Iris pigment epithelial cell (primary cell): Measurements from ENCODE around the gene TSC2.
"Not testable (repeated sequence)": the region's sequence is repeated elsewhere in the genome, so short reads cannot be mapped to it uniquely, and the experiment has no call there.

Experiments used
- DNase-seq: peaks from one replicate; pipeline ENCODE4 v3.0.0-alpha.2; 2011; ENCODE audit warnings: low read depth

TSC2 gene

DNA sequence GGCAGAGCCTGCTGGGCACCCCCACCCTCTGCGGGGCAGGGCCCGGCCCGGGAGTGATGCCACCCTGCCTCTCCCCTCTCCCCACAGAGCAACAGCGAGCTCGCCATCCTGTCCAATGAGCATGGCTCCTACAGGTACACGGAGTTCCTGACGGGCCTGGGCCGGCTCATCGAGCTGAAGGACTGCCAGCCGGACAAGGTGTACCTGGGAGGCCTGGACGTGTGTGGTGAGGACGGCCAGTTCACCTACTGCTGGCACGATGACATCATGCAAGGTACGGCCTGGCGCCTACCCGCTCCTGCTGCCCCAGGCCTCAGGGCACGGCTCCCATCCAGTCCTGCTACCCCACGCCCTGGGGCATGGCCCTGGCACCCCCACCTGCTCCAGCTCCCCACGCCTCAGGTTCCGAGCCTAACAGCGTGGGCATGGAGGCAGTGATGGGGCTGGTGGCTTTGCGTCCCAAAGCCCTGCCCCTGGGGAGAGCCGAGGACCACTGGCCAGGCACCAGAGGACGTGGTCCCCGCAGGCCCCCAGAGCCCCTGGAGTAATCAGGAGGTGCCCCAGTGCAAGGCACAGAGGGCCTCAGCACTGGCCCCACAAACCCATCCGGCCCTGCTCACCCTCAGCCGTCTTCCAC, 38.4 kb downstream of the TSC2 start:
- no peak for DNase-seq

DNA sequence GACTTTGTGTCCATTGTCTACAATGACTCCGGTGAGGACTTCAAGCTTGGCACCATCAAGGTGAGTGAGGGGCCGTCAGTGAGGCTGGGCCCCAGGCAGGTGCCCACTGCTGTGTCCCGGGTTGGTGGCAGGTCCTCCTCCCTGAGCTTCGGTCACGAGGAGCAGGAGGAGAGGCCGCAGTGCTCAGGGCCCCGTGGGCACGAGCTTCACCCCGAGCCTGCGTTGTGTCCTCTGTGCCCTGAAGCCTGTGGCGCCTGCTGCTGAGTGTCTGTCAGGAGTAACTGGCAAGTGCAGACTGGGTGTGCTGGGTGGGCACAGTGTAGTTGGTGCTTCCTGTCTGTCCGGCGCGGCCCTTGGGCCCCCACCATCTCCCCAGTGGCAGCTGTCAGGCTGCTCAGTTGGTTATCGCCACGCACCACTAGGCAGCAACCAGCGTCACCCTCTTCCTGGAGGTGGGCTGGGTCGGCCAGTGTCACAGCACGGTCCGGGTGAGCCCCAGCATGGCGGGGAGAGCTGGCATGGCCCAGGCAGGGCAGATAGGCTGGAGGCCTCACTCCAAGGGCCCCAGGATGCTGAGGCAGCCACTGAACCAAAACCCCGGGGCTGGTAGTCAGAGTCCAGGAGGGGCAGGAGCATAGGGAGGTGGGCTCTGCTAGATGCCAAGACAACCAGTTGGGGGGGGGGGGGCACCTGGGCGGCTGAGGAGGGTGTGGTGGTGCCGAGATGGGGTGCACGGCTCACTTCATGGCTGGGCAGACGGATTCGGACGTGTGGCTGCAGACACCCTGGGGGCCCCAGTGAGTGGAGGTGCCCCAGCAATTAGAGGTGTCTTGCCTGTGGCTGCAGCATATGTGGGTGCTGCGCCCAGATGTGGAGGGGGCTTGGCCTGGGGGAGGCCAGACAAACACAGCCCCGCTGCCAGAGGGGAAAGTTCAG, 39.3 kb downstream of the TSC2 start:
- DNase-seq = no peak

DNA sequence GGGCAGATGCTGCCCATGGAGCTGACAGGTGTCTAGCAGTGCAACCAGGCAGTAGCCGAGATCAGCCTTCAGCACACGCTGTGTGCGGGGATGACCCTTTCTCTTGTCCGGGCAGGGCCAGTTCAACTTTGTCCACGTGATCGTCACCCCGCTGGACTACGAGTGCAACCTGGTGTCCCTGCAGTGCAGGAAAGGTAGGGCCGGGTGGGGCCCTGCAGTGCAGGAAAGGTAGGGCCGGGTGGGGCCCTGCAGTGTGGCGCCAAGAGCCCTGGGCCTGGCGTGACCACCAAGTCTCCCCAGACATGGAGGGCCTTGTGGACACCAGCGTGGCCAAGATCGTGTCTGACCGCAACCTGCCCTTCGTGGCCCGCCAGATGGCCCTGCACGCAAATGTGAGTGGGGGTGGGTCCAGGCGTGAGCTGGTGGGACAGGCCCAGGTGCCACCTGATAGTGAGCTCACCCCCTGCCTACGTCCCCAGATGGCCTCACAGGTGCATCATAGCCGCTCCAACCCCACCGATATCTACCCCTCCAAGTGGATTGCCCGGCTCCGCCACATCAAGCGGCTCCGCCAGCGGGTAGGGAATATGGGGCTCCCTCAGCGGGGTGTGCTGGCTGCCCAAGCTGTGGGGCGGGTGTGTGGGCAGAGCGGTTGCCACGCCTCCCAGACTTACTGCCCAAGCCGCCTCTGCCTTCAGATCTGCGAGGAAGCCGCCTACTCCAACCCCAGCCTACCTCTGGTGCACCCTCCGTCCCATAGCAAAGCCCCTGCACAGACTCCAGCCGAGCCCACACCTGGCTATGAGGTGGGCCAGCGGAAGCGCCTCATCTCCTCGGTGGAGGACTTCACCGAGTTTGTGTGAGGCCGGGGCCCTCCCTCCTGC, 40.2 kb downstream of the TSC2 start:
- DNase-seq = no peak

DNA sequence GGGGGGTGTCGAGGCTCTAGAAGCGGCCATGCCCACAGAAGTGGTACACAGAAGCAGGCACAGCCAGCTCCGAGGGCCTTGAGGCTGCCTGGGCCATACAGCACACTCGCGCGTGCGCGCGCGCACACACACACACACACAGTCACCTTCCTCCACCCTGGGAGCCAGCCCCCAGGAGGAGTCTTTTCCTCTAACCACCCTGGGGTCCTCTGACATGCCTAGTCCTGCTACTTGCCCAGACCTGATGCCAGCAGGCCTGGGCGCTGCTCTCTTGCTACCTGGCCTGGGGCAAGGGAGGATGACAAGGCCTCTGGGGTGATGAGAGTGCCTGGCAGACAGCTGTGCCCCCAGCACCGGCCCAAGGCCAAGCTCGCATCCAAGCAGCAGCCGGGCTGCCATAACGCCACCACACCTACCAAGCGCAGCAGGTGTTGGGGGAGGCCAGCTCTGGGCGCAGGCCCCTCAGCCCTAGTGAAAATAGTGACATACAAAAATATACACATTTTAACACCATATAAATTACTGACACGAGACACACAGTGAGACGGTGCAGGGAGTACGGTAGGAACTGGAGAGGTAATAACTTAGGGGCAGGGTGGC, 41.1 kb downstream of the TSC2 start:
- DNase-seq = no peak

DNA sequence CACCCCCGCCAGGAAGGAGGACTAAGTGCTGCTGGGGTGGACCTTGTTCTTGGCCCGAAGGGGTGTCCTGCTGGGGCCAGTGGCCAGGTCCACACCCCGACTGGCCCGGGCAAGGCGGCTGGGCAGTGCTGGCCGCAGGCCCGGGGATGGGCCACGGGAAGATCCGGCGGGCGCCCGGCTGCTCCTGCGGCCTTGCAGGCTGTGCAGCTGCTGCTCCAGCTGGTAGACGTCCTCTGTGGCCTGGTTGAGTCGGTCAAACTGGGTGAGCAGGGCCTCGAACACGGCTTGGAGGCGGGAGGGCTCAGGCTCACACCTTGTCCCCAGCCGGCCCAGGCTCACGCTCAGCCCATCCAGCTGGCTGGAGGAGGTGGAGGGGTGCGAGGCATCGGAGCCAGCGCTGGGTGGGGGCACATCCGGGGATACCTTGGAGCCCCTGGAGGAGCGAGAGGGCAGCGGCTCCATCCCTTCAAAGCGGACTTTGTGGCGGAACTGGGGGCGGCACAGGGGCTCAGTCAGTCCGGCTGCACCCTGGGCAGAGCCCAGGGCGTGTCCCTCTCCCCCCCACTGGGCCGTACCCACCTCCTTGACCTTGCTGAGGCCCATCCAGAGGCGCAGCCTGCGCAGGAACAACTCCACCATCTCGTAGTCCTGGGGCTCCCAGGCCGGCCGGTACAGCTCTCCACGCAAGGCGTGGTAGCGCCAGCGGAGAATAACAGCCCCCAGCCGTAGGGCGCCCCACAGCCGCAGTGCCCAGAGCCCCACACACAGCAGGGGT, 42.1 kb downstream of the TSC2 start:
- DNase-seq = no peak

DNA sequence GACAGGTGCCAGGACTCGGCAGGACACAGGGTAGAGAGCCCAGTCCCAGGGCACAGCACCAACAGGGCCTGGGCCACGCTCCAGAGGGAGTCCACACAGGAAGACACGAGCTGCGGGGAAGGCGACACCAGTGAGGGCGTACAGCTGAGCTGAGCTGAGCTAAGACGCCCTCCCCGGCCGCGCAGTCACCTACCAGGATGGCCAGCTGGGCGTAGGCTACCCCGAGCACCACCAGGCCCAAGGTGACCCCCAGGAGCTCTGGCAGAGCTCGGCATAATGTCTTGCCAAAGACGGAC, 42.6 kb downstream of the TSC2 start:
- no peak for DNase-seq

DNA sequence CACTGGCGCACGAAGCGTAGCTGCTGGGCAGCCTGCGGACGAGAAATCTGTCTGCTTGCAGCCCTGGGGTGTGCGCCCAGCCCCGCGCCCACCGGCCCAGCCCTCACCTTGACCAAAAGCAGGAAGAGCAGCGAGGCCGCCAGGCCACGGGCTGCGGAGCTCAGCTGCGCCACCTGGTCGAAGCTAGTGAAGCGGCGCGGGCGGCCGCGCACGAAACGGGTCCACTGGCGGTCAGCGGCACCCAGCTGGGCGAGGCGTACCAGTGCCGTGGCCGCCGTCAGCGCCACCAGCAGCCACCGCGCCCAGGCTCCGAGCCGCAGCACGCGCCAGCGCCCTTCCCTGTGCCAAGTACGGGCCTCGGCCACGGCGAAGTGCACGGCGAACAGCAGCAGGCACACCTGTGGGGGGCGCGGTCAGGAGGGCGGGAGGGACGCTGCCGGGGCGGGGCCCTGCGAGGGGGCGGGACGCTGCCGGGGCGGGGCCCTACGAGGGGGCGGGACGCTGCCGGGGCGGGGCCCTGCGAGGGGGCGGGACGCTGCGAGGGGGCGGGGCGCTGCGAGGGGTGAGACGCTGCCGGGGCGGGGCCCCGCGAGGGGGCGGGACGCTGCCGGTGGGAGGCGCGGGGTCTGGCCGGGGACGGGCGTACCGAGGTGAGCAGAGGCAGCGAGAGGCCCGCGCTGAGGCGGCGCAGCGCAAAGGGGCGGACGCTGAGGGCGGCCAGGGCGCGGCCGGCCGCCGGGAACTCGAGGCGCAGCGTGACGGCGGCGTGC, 43.2 kb downstream of the TSC2 start:
- peak; percentile 84 for DNase-seq

DNA sequence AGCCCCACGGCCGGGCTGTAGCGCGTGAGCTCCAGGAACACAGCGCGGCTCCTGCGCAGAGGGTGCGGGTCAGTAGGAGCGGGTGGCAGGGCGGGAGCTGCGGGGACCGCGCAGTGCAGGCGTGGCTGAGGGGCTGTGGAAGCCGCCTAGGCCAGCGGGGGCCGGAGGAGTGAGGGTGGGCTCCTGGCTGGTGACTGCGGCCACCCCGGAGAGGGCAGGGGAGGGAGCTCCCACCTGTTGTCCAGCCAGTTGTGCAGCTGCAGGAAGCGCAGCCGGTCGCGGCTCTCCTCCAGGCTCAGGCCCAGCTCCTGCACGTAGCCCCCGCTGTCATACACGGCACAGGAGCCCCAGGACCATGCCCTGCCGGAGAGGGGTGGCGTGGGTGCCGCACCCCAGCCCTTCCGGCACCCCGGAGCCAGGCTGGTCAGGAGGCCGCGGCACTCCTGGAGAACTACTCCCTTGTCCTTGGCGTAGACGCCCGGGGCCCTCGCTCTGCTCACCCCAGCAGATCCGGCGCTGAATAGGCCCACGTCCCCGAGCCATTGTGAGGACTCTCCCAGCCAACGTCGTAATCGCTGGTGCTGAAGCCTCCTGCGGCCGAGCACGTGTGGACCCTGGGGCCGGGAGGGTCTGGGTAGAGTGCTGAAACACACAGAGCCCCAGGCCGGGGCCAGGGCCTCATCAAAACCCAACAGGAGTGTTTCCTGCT, 43.9 kb downstream of the TSC2 start:
- no peak for DNase-seq

DNA sequence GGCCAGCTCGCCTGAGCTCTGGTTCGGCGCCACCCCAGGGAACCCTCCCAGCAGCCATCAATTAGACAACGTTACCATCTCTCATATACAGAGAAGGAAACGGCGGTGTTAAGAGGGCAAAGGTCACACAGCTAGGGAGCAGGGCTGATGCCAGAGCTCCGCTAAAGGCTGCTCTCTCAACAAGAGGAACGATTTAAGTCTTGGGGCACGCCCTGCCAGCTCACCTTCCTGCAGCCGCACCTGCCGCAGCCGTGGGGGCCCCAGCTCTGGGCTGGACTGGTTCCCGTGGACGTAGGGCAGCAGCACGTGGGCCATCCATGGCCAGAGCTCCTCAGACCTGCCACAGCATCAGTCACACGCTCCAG, 44.5 kb downstream of the TSC2 start:
- DNase-seq = no peak

DNA sequence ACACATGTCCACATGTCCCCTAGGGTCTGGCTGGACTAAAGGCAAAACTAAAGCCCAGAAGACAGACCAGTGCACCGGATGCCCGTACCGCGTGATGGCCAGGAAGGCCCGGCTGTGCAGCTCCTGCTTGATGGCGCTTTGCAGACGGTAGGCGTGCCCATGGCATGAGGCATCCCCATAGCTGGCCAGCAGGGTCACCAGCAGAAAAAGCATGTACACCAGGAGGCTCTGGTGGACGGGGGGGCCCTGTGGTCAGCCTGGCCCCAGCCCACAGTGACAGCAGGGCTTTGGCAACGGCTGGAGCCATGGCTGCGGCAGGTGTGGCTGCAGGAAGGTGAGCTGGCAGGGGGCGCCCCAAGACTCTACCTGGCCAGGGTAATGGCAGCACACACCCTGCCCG, 45.1 kb downstream of the TSC2 start:
- DNase-seq = no peak

DNA sequence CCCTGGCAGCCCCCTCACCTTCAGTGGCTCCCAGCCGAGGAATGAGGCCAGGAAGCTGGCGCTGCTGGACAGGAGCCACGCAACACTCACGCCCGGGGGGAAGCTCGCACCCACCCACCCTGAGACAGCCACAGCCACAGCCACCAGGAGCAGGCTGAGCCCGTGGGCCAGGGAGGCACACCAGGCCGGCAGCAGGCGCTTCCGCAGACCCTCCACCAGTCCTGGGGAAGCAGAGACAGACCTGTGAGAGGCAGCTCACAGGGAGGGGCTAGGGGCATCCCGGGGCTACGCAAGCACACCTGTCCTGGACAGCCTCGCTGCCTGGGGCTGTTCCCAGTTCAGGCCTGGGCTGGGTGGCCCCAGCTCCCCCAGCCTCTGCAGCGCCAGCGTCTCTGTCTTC, 46.0 kb downstream of the TSC2 start:
- no peak for DNase-seq

DNA sequence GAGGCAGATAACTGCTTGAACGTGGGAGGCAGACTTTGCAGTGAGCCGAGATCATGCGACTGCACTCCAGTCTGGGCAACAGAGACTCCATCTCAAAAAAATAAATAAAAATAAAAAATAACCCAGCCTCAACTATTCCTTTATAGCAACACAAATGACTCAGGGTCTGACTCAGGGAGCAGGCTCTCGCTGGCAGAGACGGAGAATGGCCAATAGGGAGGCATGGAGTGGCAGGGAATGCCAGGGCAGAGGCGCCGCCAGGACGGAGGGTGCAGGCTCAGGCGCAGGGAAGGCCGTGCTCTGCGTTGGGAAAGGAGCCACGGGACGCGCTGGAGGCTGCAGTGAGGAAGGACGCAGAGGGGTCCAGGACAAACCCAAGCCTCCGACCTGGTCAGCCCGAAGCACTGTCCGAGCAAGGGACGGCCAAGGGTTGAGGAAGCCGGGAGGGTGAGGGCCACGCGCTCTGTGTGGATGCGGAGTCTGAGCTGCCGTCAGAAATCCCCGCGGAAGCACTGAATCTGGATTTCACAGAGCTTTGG, 47.6 kb downstream of the TSC2 start:
- DNase-seq = peak; percentile 42

DNA sequence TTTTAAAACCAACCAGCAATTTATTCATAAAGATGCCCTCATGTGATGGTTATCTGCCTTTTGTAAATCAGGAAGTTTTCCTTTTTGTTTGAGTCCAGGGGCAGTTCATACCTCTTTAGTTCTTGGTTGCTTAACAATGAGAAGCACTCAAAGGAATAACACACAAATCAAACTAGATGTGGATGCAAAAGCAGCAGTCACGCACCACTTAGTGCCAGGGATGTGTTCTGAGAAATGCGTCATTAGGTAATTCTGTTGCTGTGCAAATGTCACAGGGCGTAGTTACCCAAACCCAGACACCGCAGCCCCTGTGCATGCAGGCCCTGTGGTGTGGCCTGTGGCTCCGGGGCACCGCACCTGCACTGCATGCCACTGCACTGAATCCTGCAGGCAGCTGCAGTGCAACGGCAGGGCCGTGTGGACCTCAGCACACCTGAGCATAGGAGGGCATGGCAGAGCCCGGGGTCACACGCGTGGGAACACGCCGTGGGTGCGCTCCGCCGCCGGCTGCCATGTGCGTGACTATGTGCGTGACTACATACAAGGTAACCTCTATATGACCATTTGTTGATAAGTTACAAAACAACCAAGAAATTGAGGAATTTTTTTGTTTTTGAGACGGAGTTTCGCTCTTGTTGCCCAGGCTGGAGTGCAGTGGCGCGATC, 48.3 kb downstream of the TSC2 start:
- DNase-seq = no peak

DNA sequence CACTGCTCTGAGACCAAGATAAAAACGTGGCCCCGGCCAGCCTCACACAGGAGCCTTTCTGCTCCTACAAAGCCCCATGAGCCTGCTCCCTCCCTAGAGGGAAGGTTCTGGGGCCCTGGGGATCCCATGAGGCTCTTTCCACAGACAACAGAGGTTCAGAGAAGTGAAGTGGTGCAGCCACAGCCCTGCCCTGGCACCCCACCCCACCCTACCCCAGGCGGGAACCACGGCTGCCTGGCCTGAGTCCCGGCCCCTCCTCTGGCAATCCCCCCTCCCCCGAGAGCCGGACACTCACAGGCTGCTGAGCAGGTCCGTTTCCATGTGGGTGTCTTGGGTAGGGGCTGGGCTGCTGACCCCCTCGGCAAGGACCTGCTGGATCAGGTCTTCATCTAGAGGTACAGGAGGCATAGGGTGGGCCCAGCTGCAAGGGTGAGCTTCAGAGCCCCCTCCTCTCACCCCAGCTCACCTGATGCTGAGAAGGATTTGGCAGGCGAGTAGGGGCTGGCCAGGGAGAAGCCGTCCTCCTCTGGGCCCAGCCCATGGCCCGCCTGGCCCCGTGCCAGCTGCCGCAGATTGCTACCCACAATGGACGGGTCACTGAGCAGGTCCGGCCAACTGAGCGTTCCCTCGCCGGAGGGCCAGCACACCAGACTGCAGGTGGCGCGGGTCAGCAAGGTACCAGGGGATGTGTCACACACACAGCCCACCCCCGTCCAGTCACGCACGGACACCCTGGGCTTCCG, 49.2 kb downstream of the TSC2 start:
- no peak for DNase-seq

DNA sequence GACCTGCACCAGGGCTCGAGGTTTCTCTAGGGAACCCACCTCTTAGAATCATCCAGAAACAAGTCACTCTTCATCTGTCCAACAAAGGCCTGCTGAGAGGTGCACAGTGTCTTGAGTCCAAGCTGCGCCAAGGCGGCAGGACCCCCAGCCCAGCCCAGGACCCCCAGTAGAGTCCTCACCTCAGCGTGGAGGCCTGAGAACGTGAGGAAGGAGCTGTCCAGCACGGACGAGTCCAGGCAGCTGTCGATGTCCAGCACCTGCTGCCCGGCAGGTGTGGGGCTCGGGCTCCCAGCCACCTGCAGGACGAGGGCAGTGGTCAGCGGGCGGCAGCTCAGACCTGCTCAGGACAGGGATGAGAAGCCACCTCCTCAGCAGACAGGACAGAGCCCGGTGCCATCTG, 49.9 kb downstream of the TSC2 start:
- DNase-seq = not testable (repeated sequence)

DNA sequence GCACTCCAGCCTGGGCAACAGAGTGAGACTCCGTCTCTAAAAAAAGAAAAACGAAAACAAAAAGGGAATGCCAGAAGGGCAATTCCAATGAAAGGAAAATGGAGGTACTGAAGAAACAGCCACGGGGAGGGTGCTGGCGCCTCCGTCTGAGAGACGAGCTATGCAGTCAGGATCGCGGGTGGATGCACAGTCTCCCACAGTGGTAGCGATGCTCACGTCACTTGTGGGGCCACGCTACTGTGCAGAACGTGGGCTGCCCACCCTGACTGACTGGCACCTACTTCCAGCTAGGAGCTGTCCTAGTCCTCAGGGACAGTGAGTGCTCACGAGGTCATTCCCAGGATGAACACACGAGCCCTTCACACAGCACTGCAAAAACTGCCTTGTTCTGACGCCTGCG, 53.8 kb downstream of the TSC2 start:
- not testable (repeated sequence) for DNase-seq

DNA sequence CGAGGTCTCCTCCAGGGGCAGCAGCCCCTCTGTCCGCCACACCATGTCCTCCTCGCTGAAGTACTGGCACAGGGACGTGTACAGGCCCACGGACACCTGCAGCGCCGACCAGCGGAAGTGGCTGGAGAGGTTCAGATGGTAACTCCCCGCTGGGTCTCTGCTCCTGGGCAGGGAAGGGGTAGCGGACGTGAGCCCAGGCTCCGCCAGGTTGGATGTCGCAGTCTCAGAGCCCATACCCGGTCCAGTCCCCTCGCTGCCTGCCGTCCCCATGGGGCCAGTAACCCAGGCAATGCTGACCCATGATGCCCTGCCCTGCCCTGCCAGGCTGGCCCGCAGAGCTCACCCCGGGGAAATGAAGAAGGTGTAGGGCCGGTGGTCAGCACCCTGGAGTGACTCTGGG, 54.7 kb downstream of the TSC2 start:
- no peak for DNase-seq

DNA sequence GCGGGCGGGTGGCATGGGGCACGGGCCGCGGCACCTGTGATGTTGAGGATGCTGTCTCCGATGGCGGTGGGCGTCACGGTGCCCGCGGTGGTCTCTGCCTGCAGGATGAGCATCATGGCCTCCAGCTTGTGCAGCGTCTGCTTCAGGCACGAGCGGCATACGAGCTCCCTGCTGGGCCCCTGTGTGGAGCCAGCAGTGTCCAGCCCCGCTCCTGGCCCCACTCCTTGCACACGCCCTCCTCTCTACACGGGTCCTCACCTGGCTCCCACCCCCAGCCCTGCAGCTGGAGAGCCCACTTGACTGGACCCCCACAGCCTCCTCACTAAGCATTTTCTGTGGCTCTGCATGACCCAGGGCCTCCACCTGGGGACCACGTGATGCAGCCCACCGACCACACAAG, 56.7 kb downstream of the TSC2 start:
- not testable (repeated sequence) for DNase-seq

DNA sequence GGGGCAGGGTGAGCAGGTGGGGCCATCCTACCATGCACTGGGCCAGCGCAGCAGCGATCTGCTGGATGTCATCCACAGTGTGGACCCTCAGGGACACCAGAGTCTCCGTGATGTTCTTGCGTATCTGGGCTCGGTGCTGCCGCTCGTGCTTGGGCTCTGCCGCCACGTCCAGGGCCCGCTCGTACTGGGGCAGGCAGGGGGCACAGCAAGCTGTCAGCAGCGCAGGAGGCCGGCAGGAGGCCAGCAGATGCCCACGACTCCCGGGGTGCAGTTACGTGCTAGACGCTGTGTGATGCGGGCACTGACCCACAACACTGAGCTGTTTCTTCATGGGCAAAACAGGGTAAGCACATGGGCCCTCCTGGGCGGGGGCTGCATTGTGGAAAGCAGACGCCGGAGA, 57.5 kb downstream of the TSC2 start:
- DNase-seq = not testable (repeated sequence)
